H1 (cell line): ENCODE data around the gene PRC1. TPM values are rescaled to one million over a fixed set of nuclear protein-coding genes. Genes with fewer than 3 reads are reported as not detected.

Experiments used
- CTCF ChIA-PET: fragments of 300-600 bp; sonication (Branson Sonifier 250); formaldehyde crosslinking; loops from one replicate; lab custom pipeline; 2021; ENCODE audit not compliant: partially characterized antibody; lab: Charles Lee
- POLR2A ChIA-PET: fragments of 300-600 bp; sonication (Branson Sonifier 250); formaldehyde crosslinking; loops from one replicate; lab custom pipeline; 2021; ENCODE audit warnings: inconsistent platforms; ENCODE audit not compliant: partially characterized antibody; lab: Charles Lee
- DNase-seq, 2 experiments: peaks; one replicate each; pipeline versions ENCODE4 v3.0.0 to v3.0.0-alpha.2; 2010 to 2022; ENCODE audit warnings: low spot score in 2 of 2, low read depth in 1 of 2, mixed read lengths in 1 of 2
- FAIRE-seq: peaks from 2 replicates; lab custom pipeline; 2011; peaks lifted over from hg19 to GRCh38; lab: Jason Lieb, UNC
- H2AFZ ChIP-seq: 2 replicates; pipeline ENCODE4 v1.8.1; 2012; ENCODE audit warnings: low read length, inconsistent platforms
- H2AK5ac ChIP-seq: 2 replicates; pipeline ENCODE4 v1.6.1; 2013; ENCODE audit warnings: low read depth, low read length
- H2BK120ac ChIP-seq: replicated peaks from 2 replicates; pipeline ENCODE3; 2013; ENCODE audit warnings: low read depth, low read length, inconsistent platforms
- H2BK12ac ChIP-seq: 2 replicates; pipeline ENCODE4 v1.6.1; 2013; ENCODE audit warnings: low read depth, low read length
- H2BK15ac ChIP-seq: 2 replicates; pipeline ENCODE4 v1.6.1; 2013; ENCODE audit warnings: low read length
- H2BK20ac ChIP-seq: 2 replicates; pipeline ENCODE4 v1.6.1; 2013; ENCODE audit warnings: low read length
- H2BK5ac ChIP-seq: 2 replicates; pipeline ENCODE4 v1.6.1; 2013; ENCODE audit warnings: low read depth, low read length
- H3K14ac ChIP-seq: 2 replicates; pipeline ENCODE4 v1.6.1; 2013; ENCODE audit warnings: inconsistent platforms; ENCODE audit not compliant: insufficient read length
- H3K18ac ChIP-seq: 2 replicates; pipeline ENCODE4 v1.6.1; 2013; ENCODE audit warnings: low read length; ENCODE audit errors: extremely low read depth
- H3K23ac ChIP-seq: 2 replicates; pipeline ENCODE4 v1.6.1; 2013; ENCODE audit warnings: inconsistent platforms; ENCODE audit not compliant: insufficient read length
- H3K23me2 ChIP-seq: 2 replicates; pipeline ENCODE4 v1.6.1; 2013; ENCODE audit warnings: low read depth, low read length
- H3K27ac ChIP-seq: 2 replicates; pipeline ENCODE4 v1.6.1; 2011; ENCODE audit warnings: low read depth, low read length, inconsistent platforms
- H3K27me3 ChIP-seq, 4 experiments: replicated peaks in 1 of 4; 1 replicate in 1 of 4; 2 replicates in 3 of 4; pipeline versions ENCODE4 v1.6.1 to v1.8.1; 2011 to 2013; ENCODE audit warnings: low read length in 3 of 4, mild to moderate bottlenecking in 3 of 4, inconsistent platforms in 2 of 4, mixed read lengths in 2 of 4, moderate library complexity in 1 of 4; ENCODE audit not compliant: control insufficient read depth in 3 of 4, insufficient read depth in 3 of 4; ENCODE audit errors: extremely low read depth in 1 of 4
- H3K36me3 ChIP-seq, 4 experiments: 2 replicates each; pipeline versions ENCODE4 v1.6.1 to v1.8.1; 2011 to 2013; ENCODE audit warnings: mild to moderate bottlenecking in 4 of 4, low read length in 3 of 4, moderate library complexity in 2 of 4, control low read depth in 1 of 4, inconsistent platforms in 1 of 4; ENCODE audit not compliant: insufficient read depth in 4 of 4, control insufficient read depth in 2 of 4
- H3K4ac ChIP-seq: replicated peaks from 2 replicates; pipeline ENCODE3; 2013; ENCODE audit warnings: low read length, low read depth, mixed read lengths, inconsistent platforms; ENCODE audit not compliant: insufficient read length
- H3K4me1 ChIP-seq, 4 experiments: replicated peaks in 1 of 4; 1 replicate in 1 of 4; 2 replicates in 3 of 4; pipeline versions ENCODE4 v1.6.1 to v1.8.1; 2011 to 2013; ENCODE audit warnings: low read length in 3 of 4, inconsistent platforms in 2 of 4, mixed read lengths in 1 of 4; ENCODE audit not compliant: insufficient read depth in 4 of 4, control insufficient read depth in 3 of 4
- H3K4me2 ChIP-seq, 2 experiments: 2 replicates each; pipeline versions ENCODE4 v1.6.1 to v1.8.1; 2011 to 2013; ENCODE audit warnings: low read depth in 2 of 2, low read length in 2 of 2, control low read depth in 1 of 2, inconsistent platforms in 1 of 2, mild to moderate bottlenecking in 1 of 2; ENCODE audit not compliant: insufficient read depth in 1 of 2
- H3K4me3 ChIP-seq, 4 experiments: fragments of 200-600, 300-600 bp in 1 of 4; sonication (generic), shearing (Covaris generic), sonication (Bioruptor Twin) in 1 of 4; 2 replicates each; pipeline versions ENCODE4 v1.5.1 to v1.8.1; 2011 to 2016; ENCODE audit warnings: low read length in 4 of 4, low read depth in 3 of 4, control low read depth in 2 of 4, inconsistent platforms in 2 of 4, mild to moderate bottlenecking in 2 of 4, mixed read lengths in 1 of 4, moderate library complexity in 1 of 4; ENCODE audit not compliant: insufficient read depth in 2 of 4; ENCODE audit errors: extremely low read depth in 1 of 4
- H3K56ac ChIP-seq: replicated peaks from 2 replicates; pipeline ENCODE3; 2013; ENCODE audit warnings: low read depth, mild to moderate bottlenecking, mixed read lengths, low read length, inconsistent platforms; ENCODE audit not compliant: insufficient read length
- H3K79me1 ChIP-seq: 2 replicates; pipeline ENCODE4 v1.6.1; 2013; ENCODE audit warnings: low read depth, low read length, control low read depth
- H3K79me2 ChIP-seq, 2 experiments: 2 replicates each; pipeline versions ENCODE4 v1.6.1 to v1.8.1; 2012 to 2013; ENCODE audit warnings: low read length in 2 of 2, mild to moderate bottlenecking in 2 of 2, inconsistent platforms in 1 of 2; ENCODE audit not compliant: insufficient read depth in 2 of 2, control insufficient read depth in 1 of 2
- H3K9ac ChIP-seq, 4 experiments: replicated peaks in 1 of 4; 1 replicate in 1 of 4; 2 replicates in 3 of 4; pipeline versions ENCODE4 v1.6.1 to v1.8.1; 2011 to 2013; ENCODE audit warnings: low read depth in 3 of 4, low read length in 3 of 4, control low read depth in 2 of 4, mild to moderate bottlenecking in 2 of 4, moderate library complexity in 2 of 4, inconsistent platforms in 1 of 4; ENCODE audit errors: extremely low read depth in 1 of 4
- H3K9me3 ChIP-seq, 2 experiments: 2 replicates each; pipeline versions ENCODE4 v1.6.1 to v1.8.1; 2012 to 2013; ENCODE audit warnings: mild to moderate bottlenecking in 2 of 2, moderate library complexity in 2 of 2, control low read depth in 1 of 2, inconsistent platforms in 1 of 2, low read depth in 1 of 2, low read length in 1 of 2, mixed read lengths in 1 of 2; ENCODE audit not compliant: insufficient read depth in 2 of 2
- H4K20me1 ChIP-seq, 2 experiments: replicated peaks in 1 of 2; 2 replicates each; pipeline versions ENCODE3 to v1.8.1; 2011 to 2013; ENCODE audit warnings: inconsistent platforms in 2 of 2, low read length in 2 of 2, mild to moderate bottlenecking in 1 of 2; ENCODE audit not compliant: insufficient read depth in 2 of 2, control insufficient read depth in 1 of 2
- H4K5ac ChIP-seq: 2 replicates; pipeline ENCODE4 v1.6.1; 2013; ENCODE audit warnings: low read length, low read depth, mixed read lengths, inconsistent platforms; ENCODE audit not compliant: insufficient read length
- H4K8ac ChIP-seq: 2 replicates; pipeline ENCODE4 v1.8.0; 2013; ENCODE audit warnings: mild to moderate bottlenecking, moderate library complexity, low read length, inconsistent platforms; ENCODE audit not compliant: insufficient read depth; ENCODE audit errors: extremely low read depth
- H4K91ac ChIP-seq: replicated peaks from 2 replicates; pipeline ENCODE3; 2013; ENCODE audit warnings: low read length, mixed read lengths, inconsistent platforms; ENCODE audit not compliant: insufficient read length
- BACH1 ChIP-seq: IDR thresholded peaks from 2 replicates; pipeline ENCODE4 v1.6.1; 2012; ENCODE audit warnings: low read length, improper control_type of control experiment
- CEBPB ChIP-seq: IDR thresholded peaks from 2 replicates; pipeline ENCODE4 v1.6.1; 2012; ENCODE audit warnings: low read depth, low read length
- EGR1 ChIP-seq: IDR thresholded peaks from 2 replicates; pipeline ENCODE4 v1.6.1; 2011; ENCODE audit warnings: low read depth, low read length, borderline replicate concordance
- EP300 ChIP-seq, 2 experiments: IDR thresholded peaks; 1 replicate in 1 of 2; 2 replicates in 1 of 2; pipeline ENCODE4 v1.6.1; 2011 to 2012; ENCODE audit warnings: low read depth in 2 of 2, low read length in 2 of 2, mild to moderate bottlenecking in 2 of 2, borderline replicate concordance in 1 of 2, inconsistent platforms in 1 of 2, moderate library complexity in 1 of 2
- GABPA ChIP-seq: IDR thresholded peaks from 2 replicates; pipeline ENCODE4 v1.6.1; 2011; ENCODE audit warnings: mild to moderate bottlenecking, low read length, moderate library complexity, borderline replicate concordance; ENCODE audit not compliant: insufficient read depth
- HDAC2 ChIP-seq, 2 experiments: fragments of 300-600 bp in 1 of 2; sonication (generic) in 1 of 2; IDR thresholded peaks; 2 replicates each; pipeline ENCODE4 v1.6.1; 2011 to 2012; ENCODE audit warnings: low read depth in 2 of 2, low read length in 2 of 2, mild to moderate bottlenecking in 2 of 2, moderate library complexity in 2 of 2, borderline replicate concordance in 1 of 2, inconsistent platforms in 1 of 2
- JUND ChIP-seq: IDR thresholded peaks from 2 replicates; pipeline ENCODE4 v1.6.1; 2011; ENCODE audit warnings: mild to moderate bottlenecking, improper control_type of control experiment, low read length
- MAFK ChIP-seq: IDR thresholded peaks from 2 replicates; pipeline ENCODE4 v1.6.1; 2012; ENCODE audit warnings: low read depth, mild to moderate bottlenecking, improper control_type of control experiment, low read length
- POLR2AphosphoS5 ChIP-seq: IDR thresholded peaks from 2 replicates; pipeline ENCODE4 v1.6.1; 2011; ENCODE audit warnings: low read depth, low read length
- RBBP5 ChIP-seq: IDR thresholded peaks from 2 replicates; pipeline ENCODE4 v1.7.1; 2012; ENCODE audit warnings: low read depth, mild to moderate bottlenecking, inconsistent platforms, low read length, moderate library complexity, borderline replicate concordance
- RNF2 ChIP-seq: fragments of 200-900, 300-1000 bp; sonication (generic); IDR thresholded peaks from 2 replicates; pipeline ENCODE4 v1.7.1; 2016; ENCODE audit warnings: borderline replicate concordance, low read depth, mild to moderate bottlenecking, antibody characterized with exemption, low read length; ENCODE audit not compliant: poor library complexity, severe bottlenecking; ENCODE audit errors: missing control alignments
- YY1 ChIP-seq: IDR thresholded peaks from 2 replicates; pipeline ENCODE4 v1.6.1; 2011; ENCODE audit warnings: low read depth, mild to moderate bottlenecking, low read length
- WGBS, 2 experiments: shearing (Covaris generic) in 1 of 2; methylation state at CpG; one replicate each; pipeline versions ENCODE4 v1.1.6 to v1.1.7; 2013 to 2015; ENCODE audit warnings: low lambda C conversion rate in 2 of 2, mixed read lengths in 2 of 2, inconsistent platforms in 1 of 2, low coverage in 1 of 2, missing lambda C conversion rate in 1 of 2; ENCODE audit not compliant: insufficient replicate concordance in 2 of 2, insufficient coverage in 1 of 2, insufficient read length in 1 of 2; ENCODE audit errors: extremely low coverage in 1 of 2, missing lambda C conversion rate in 1 of 2; 5-methylcytosine and 5-hydroxymethylcytosine counted together
- polyA plus RNA-seq, 7 experiments: library from polyadenylated mRNA; depleted of rRNA in 3 of 7; stranded (reverse) in 5 of 7; unstranded in 2 of 7; fragments of >200 nt in 5 of 7; fragments of 200-250 nt in 2 of 7; gene quantifications; 1 replicate in 5 of 7; 2 replicates in 1 of 7; 4 replicates in 1 of 7; pipeline versions ENCODE4 v1.2.1 to v1.2.3, GENCODE V29; 2011 to 2013; ENCODE audit warnings: missing spikeins in 2 of 7, mixed read lengths in 2 of 7
- total RNA-seq: library from RNA; stranded (reverse); fragmentation: NEBNext Ultra II Directional; extraction: Animal tissue kit (Norgen Biotek cat#: 25700); gene quantifications from 2 replicates; pipeline ENCODE4 v1.2.1, GENCODE V29; 2021

The PRC1 gene
- total and polyA plus RNA-seq, 2 of the 8 experiments (the other 6 are each of a cell fraction or from before 2014, with no cell fraction given), result 90.7 to 181 TPM

- H3K4me3 ChIP-seq, result no peak overlapping the region
- no peak overlapping the region for H3K14ac ChIP-seq
- 0 out of 2 replicates have a peak overlapping the region, but pooled peaks have one; percentile 16 for H2BK5ac ChIP-seq
- H2AFZ ChIP-seq, result no peak overlapping the region
- H3K79me2 ChIP-seq, result no peaks in the 10 kb centered on the region
- FAIRE-seq, result no peak
- no peak overlapping the region for H3K9ac ChIP-seq
- no peak overlapping the region for H2BK12ac ChIP-seq
- no peak overlapping the region for H3K18ac ChIP-seq
- no peak overlapping the region for H4K5ac ChIP-seq
- ChIA-PET POLR2A (interaction anchor here (1.2 kb wide), 1 partner anchor 10 kb away, joined by 3 read pairs; no protein-coding TSS in a partner anchor), CTCF (interaction anchor here (1.6 to 19.2 kb wide), 2 partner anchors 11 to 83 kb away, joined by 4 to 306 read pairs; partner anchors contain the start of genes HDDC3 and UNC45A)
- peaks cover 0 to 4% of the 10 kb centered on the region in 2 experiments for H4K20me1 ChIP-seq
- H3K4ac ChIP-seq, result no peak overlapping the region
- no peaks in the 10 kb centered on the region; the same call in 1 of the 2 replicates for H3K79me1 ChIP-seq
- H3K36me3 ChIP-seq, result peaks cover 8 to 63% (median 38%) of the 10 kb centered on the region in 4 experiments
- no peak overlapping the region for H3K27ac ChIP-seq
- no peaks in the 10 kb centered on the region for H3K9me3 ChIP-seq
- WGBS, 2 experiments, result 96% methylated on average over 19 of the region's 23 CpGs; no CpG with 5 or more reads in 1 of the 2 experiments
- H3K27me3 ChIP-seq, result no peaks in the 10 kb centered on the region
- no peak overlapping the region; the same call in 1 of the 2 replicates for H4K8ac ChIP-seq
- no peak for DNase-seq
- H3K4me1 ChIP-seq, result peaks cover 0 to 1% (median 0%) of the 10 kb centered on the region in 4 experiments; a peak in 1 of 7 replicates
- H2BK20ac ChIP-seq, result no peak overlapping the region
- no peak overlapping the region for H3K4me2 ChIP-seq
- no peak overlapping the region for H2AK5ac ChIP-seq
- H2BK15ac ChIP-seq, result no peak overlapping the region
- H3K23me2 ChIP-seq, result peaks cover 2% of the 10 kb centered on the region; the same call in 1 of the 2 replicates
- no peak overlapping the region for H2BK120ac ChIP-seq
- H3K23ac ChIP-seq, result no peak overlapping the region
- no peak overlapping the region for H4K91ac ChIP-seq
- no peak overlapping the region for H3K56ac ChIP-seq
- TF ChIP-seq YY1 (no peak), HDAC2 (IDR thresholded peaks at IDR 0.05; ENCODE audit: borderline replicate concordance in 1 of 2, low read depth in 2 of 2, low read length in 2 of 2) (no peak), JUND (no peak), EGR1 (no peak), GABPA (no peak), MAFK (no peak), BACH1 (no peak), CEBPB (no peak), RNF2 (no peak), EP300 (IDR thresholded peaks at IDR 0.05; ENCODE audit: borderline replicate concordance in 1 of 2, low read depth in 2 of 2, low read length in 2 of 2) (no peak), POLR2AphosphoS5 (no peak), RBBP5 (no peak)
These were observed 44.2 kb downstream of the PRC1 start for GRCh38 chr15:90949979-90950675.
